H9 (cell line): ENCODE data around the gene GOT1. TPM values are rescaled to one million over a fixed set of nuclear protein-coding genes. Genes with fewer than 3 reads are reported as not detected.

Experiments
- DNase-seq: peaks from one replicate; pipeline ENCODE4 v3.0.0-alpha.2; 2017
- H2AFZ ChIP-seq: one replicate; pipeline ENCODE4 v1.6.1; 2013; ENCODE audit warnings: mild to moderate bottlenecking, low read length, control low read depth, moderate library complexity
- H2AK5ac ChIP-seq: 2 replicates; pipeline ENCODE4 v1.6.1; 2013; ENCODE audit warnings: low read length, control low read depth, mixed read lengths; ENCODE audit not compliant: insufficient read length
- H2BK120ac ChIP-seq: one replicate; pipeline ENCODE4 v1.6.1; 2013; ENCODE audit warnings: low read depth, mild to moderate bottlenecking, low read length, control low read depth, inconsistent platforms; ENCODE audit not compliant: poor library complexity, severe bottlenecking
- H2BK12ac ChIP-seq: 2 replicates; pipeline ENCODE4 v1.6.1; 2013; ENCODE audit warnings: low read length, control low read depth, mixed read lengths, low read depth; ENCODE audit not compliant: insufficient read length
- H2BK15ac ChIP-seq: 2 replicates; pipeline ENCODE4 v1.6.1; 2013; ENCODE audit warnings: low read depth, low read length, control low read depth
- H2BK20ac ChIP-seq: one replicate; pipeline ENCODE4 v1.6.1; 2013; ENCODE audit warnings: low read depth, mild to moderate bottlenecking, low read length, control low read depth, inconsistent platforms; ENCODE audit not compliant: poor library complexity, severe bottlenecking
- H2BK5ac ChIP-seq: 2 replicates; pipeline ENCODE4 v1.6.1; 2013; ENCODE audit warnings: low read length, control low read depth, mixed read lengths; ENCODE audit not compliant: insufficient read length
- H3K14ac ChIP-seq: 2 replicates; pipeline ENCODE4 v1.6.1; 2013; ENCODE audit warnings: low read length, control low read depth; ENCODE audit not compliant: insufficient read depth
- H3K18ac ChIP-seq: 2 replicates; pipeline ENCODE4 v1.6.1; 2013; ENCODE audit warnings: low read depth, mild to moderate bottlenecking, mixed read lengths, low read length, control low read depth; ENCODE audit not compliant: insufficient read length
- H3K23ac ChIP-seq: 2 replicates; pipeline ENCODE4 v1.6.1; 2013; ENCODE audit warnings: low read length, control low read depth, mixed read lengths, low read depth; ENCODE audit not compliant: insufficient read length
- H3K23me2 ChIP-seq: 2 replicates; pipeline ENCODE4 v1.6.1; 2013; ENCODE audit warnings: low read depth, mild to moderate bottlenecking, mixed read lengths, low read length, control low read depth; ENCODE audit not compliant: insufficient read length, poor library complexity, severe bottlenecking
- H3K27ac ChIP-seq: 2 replicates; pipeline ENCODE4 v1.5.1; 2013; ENCODE audit warnings: low read length, control low read depth, mixed read lengths, low read depth; ENCODE audit not compliant: insufficient read length
- H3K27me3 ChIP-seq: 2 replicates; pipeline ENCODE4 v1.6.1; 2013; ENCODE audit warnings: low read length, control low read depth, inconsistent platforms; ENCODE audit not compliant: insufficient read depth
- H3K4ac ChIP-seq: 2 replicates; pipeline ENCODE4 v1.6.1; 2013; ENCODE audit warnings: low read depth, mild to moderate bottlenecking, control low read depth, inconsistent platforms, low read length, moderate library complexity
- H3K4me1 ChIP-seq: 2 replicates; pipeline ENCODE4 v1.6.1; 2013; ENCODE audit warnings: low read length, control low read depth, inconsistent platforms; ENCODE audit not compliant: insufficient read depth
- H3K4me2 ChIP-seq: 2 replicates; pipeline ENCODE4 v1.6.1; 2013; ENCODE audit warnings: low read length, control low read depth, mixed read lengths; ENCODE audit not compliant: insufficient read length, insufficient read depth
- H3K56ac ChIP-seq: 2 replicates; pipeline ENCODE4 v1.6.1; 2013; ENCODE audit warnings: low read depth, mild to moderate bottlenecking, mixed read lengths, low read length, control low read depth; ENCODE audit not compliant: insufficient read length
- H3K79me1 ChIP-seq: 2 replicates; pipeline ENCODE4 v1.6.1; 2013; ENCODE audit warnings: low read depth, mild to moderate bottlenecking, moderate library complexity, low read length, control low read depth, inconsistent platforms; ENCODE audit not compliant: insufficient read depth, poor library complexity, severe bottlenecking
- H3K79me2 ChIP-seq: 2 replicates; pipeline ENCODE4 v1.6.1; 2013; ENCODE audit warnings: low read length, control low read depth, inconsistent platforms; ENCODE audit not compliant: insufficient read depth
- H3K9ac ChIP-seq: 2 replicates; pipeline ENCODE4 v1.6.1; 2013; ENCODE audit warnings: low read length, control low read depth, mixed read lengths; ENCODE audit not compliant: insufficient read length; ENCODE audit errors: extremely low read depth
- H3K9me3 ChIP-seq: one replicate; pipeline ENCODE4 v1.6.1; 2013; ENCODE audit warnings: low read depth, low read length, inconsistent platforms; ENCODE audit not compliant: control insufficient read depth
- H3T11ph ChIP-seq: one replicate; pipeline ENCODE4 v1.6.1; 2013; ENCODE audit warnings: mild to moderate bottlenecking, low read length, control low read depth, inconsistent platforms
- H4K20me1 ChIP-seq: one replicate; pipeline ENCODE4 v1.6.1; 2013; ENCODE audit not compliant: control insufficient read depth, insufficient read length, insufficient read depth
- H4K5ac ChIP-seq: 2 replicates; pipeline ENCODE4 v1.6.1; 2013; ENCODE audit warnings: low read depth, mild to moderate bottlenecking, mixed read lengths, low read length, control low read depth; ENCODE audit not compliant: insufficient read length
- H4K8ac ChIP-seq: replicated peaks from 2 replicates; pipeline ENCODE4 v1.6.1; 2013; ENCODE audit warnings: low read length, control low read depth, mixed read lengths, low read depth; ENCODE audit not compliant: insufficient read length
- H4K91ac ChIP-seq: 2 replicates; pipeline ENCODE4 v1.6.1; 2013; ENCODE audit warnings: low read depth, mild to moderate bottlenecking, moderate library complexity, mixed read lengths, low read length, control low read depth; ENCODE audit not compliant: insufficient read length
- H3K27ac Mint-ChIP-seq, 3 experiments: 2 replicates in 2 of 3; 3 replicates in 1 of 3; pipeline ENCODE4 v1.8.0; 2020 to 2021; ENCODE audit warnings: mixed read lengths in 3 of 3, mild to moderate bottlenecking in 1 of 3, moderate library complexity in 1 of 3
- H3K27me3 Mint-ChIP-seq: 2 replicates; pipeline ENCODE4 v1.8.0; 2021; ENCODE audit warnings: low read depth, mild to moderate bottlenecking, moderate library complexity, mixed read lengths
- H3K36me3 Mint-ChIP-seq, 3 experiments: 2 replicates in 2 of 3; 3 replicates in 1 of 3; pipeline ENCODE4 v1.8.0; 2020 to 2021; ENCODE audit warnings: low read depth in 3 of 3, mixed read lengths in 3 of 3; ENCODE audit not compliant: insufficient read depth in 1 of 3
- H3K4me1 Mint-ChIP-seq, 2 experiments: 2 replicates each; pipeline ENCODE4 v1.8.0; 2020; ENCODE audit warnings: mixed read lengths in 2 of 2
- H3K4me3 Mint-ChIP-seq, 2 experiments: 2 replicates in 1 of 2; 3 replicates in 1 of 2; pipeline ENCODE4 v1.8.0; 2020 to 2021; ENCODE audit warnings: mild to moderate bottlenecking in 2 of 2, mixed read lengths in 2 of 2, moderate library complexity in 1 of 2
- H3K9me3 Mint-ChIP-seq, 2 experiments: 2 replicates in 1 of 2; 3 replicates in 1 of 2; pipeline ENCODE4 v1.8.0; 2020; ENCODE audit warnings: mild to moderate bottlenecking in 2 of 2, mixed read lengths in 2 of 2, moderate library complexity in 1 of 2
- CTCF ChIP-seq: fragments of 200-600 bp; sonication (generic); conservative IDR thresholded peaks from 3 replicates; pipeline ENCODE4 v1.8.0; 2021; ENCODE audit warnings: antibody characterized with exemption, mild to moderate bottlenecking
- WGBS: extraction: QIAGEN DNeasy Blood & Tissue Kit; methylation state at CpG from one replicate; pipeline ENCODE4 v1.1.7; 2013; ENCODE audit warnings: missing lambda C conversion rate, low lambda C conversion rate, mixed read lengths; ENCODE audit not compliant: insufficient read length; ENCODE audit errors: extremely low coverage; 5-methylcytosine and 5-hydroxymethylcytosine counted together
- total RNA-seq: library from RNA; stranded (reverse); gene quantifications from 2 replicates; pipeline ENCODE4 v1.2.1, GENCODE V29; 2021

GOT1 gene
- total RNA-seq, 1 experiment from 2014 or later, result 43.3 TPM

GRCh38 chr10:99369551-99369950, 60.9 kb downstream of the GOT1 start:
- Histone ChIP-seq H3K14ac (no peak overlapping the region), H3K23me2 (no peaks in the 10 kb centered on the region), H3K18ac (no peak overlapping the region), H2BK120ac (no peak overlapping the region), H2BK20ac (no peak overlapping the region), H2BK15ac (no peak overlapping the region), H2AFZ (no peak overlapping the region), H2BK5ac (no peak overlapping the region), H3K23ac (no peak overlapping the region), H3K27ac (no peak overlapping the region), H4K8ac (no peak overlapping the region), H4K5ac (no peak overlapping the region), H3K56ac (no peak overlapping the region), H2BK12ac (no peak overlapping the region), H3K4ac (no peak overlapping the region), H4K20me1 (no peaks in the 10 kb centered on the region), H2AK5ac (no peak overlapping the region), H3T11ph (no peak overlapping the region), H3K9ac (no peak overlapping the region), H3K79me2 (no peaks in the 10 kb centered on the region), H4K91ac (no peak overlapping the region), H3K9me3 (no peaks in the 10 kb centered on the region), H3K27me3 (no peaks in the 10 kb centered on the region), H3K4me2 (no peak overlapping the region), H3K79me1 (no peaks in the 10 kb centered on the region), H3K4me1 (no peaks in the 10 kb centered on the region)
- peaks cover 6 to 7% of the 10 kb centered on the region in 2 experiments for H3K4me1 Mint-ChIP-seq
- no peak overlapping the region for H3K4me3 Mint-ChIP-seq
- no peaks in the 10 kb centered on the region for H3K9me3 Mint-ChIP-seq
- no CpG with 5 or more reads among the region's 3 CpGs for WGBS
- H3K27me3 Mint-ChIP-seq, result peaks cover 22% of the 10 kb centered on the region
- H3K27ac Mint-ChIP-seq, result no peak overlapping the region
- TF ChIP-seq CTCF, result no peak
- DNase-seq, result no peak
- no peaks in the 10 kb centered on the region for H3K36me3 Mint-ChIP-seq
